ENCODE results near the gene GUCA2A. TPM values are rescaled to one million over a fixed set of nuclear protein-coding genes. Genes with fewer than 3 reads are reported as not detected.

The GUCA2A gene
- polyA plus RNA-seq, 1 of the 3 experiments (the other 2 are of a cell fraction): not detected

- TF ChIP-seq GABPA (IDR thresholded peaks at IDR 0.05; ENCODE audit: low read depth): no peak
Measured at GRCh38 chr1:42201986-42202385, 37.4 kb upstream of the GUCA2A start (continued).

GRCh38 chr1:42198251-42198650 is 33.7 kb upstream of the GUCA2A start:
- Histone ChIP-seq H3K27ac (ENCODE audit: low read depth in 2 of 2, low read length in 1 of 2) (no peak overlapping the region), H3K36me3 (replicated peaks in 1 of 2; ENCODE audit: control insufficient read depth in 1 of 2, insufficient read depth in 2 of 2, low read length in 1 of 2) (peaks cover 55 to 83% of the 10 kb centered on the region in 2 experiments), H3K27me3 (ENCODE audit: insufficient read depth) (no peaks in the 10 kb centered on the region), H4K20me1 (ENCODE audit: insufficient read depth) (no peaks in the 10 kb centered on the region), H3K79me2 (ENCODE audit: insufficient read depth) (peaks cover 16% of the 10 kb centered on the region; the same call in 1 of the 2 replicates), H3K4me2 (no peak overlapping the region), H2AFZ (ENCODE audit: low read depth) (no peak overlapping the region), H3K4me3 (ENCODE audit: low read depth in 2 of 2, low read length in 1 of 2) (no peak overlapping the region), H3F3A (replicated peaks; ENCODE audit: insufficient read depth) (peaks cover 13% of the 10 kb centered on the region), H3K9me2 (no peaks in the 10 kb centered on the region), H3K4me1 (ENCODE audit: control insufficient read depth in 1 of 2, insufficient read depth in 2 of 2, low read depth in 1 of 2, low read length in 1 of 2) (no peaks in the 10 kb centered on the region), H3K9ac (no peak overlapping the region), H3K9me3 (no peaks in the 10 kb centered on the region)
- ChIA-PET POLR2A (no interaction called here), CTCF (interaction anchor here (0.8 kb wide), 1 partner anchor 25 kb away, joined by 4 read pairs; no protein-coding TSS in a partner anchor)
- TF ChIP-seq PBX3 (IDR thresholded peaks at IDR 0.05): no peak
- TF ChIP-seq TAF1 (IDR thresholded peaks at IDR 0.05; ENCODE audit: borderline replicate concordance, low read depth, low read length): no peak
- TF ChIP-seq USF2 (IDR thresholded peaks at IDR 0.05; ENCODE audit: borderline replicate concordance, low read depth, low read length): no peak
- DNase-seq: no peak
- 92% methylated on average over 5 of the region's 5 CpGs for WGBS (ENCODE audit: low lambda C conversion rate)

- no peak overlapping the region for H3K4me3 ChIP-seq (ENCODE audit: low read depth in 2 of 2, low read length in 1 of 2)
- ChIA-PET CTCF (interaction anchor here (0.6 to 0.9 kb wide), 2 partner anchors 18 to 23 kb away, joined by 3 read pairs; no protein-coding TSS in a partner anchor), POLR2A (no interaction called here)
- H3K36me3 ChIP-seq (replicated peaks in 1 of 2; ENCODE audit: control insufficient read depth in 1 of 2, insufficient read depth in 2 of 2, low read length in 1 of 2): peaks cover 50 to 74% of the 10 kb centered on the region in 2 experiments
- H3K79me2 ChIP-seq (ENCODE audit: insufficient read depth): peaks cover 6% of the 10 kb centered on the region; the same call in 1 of the 2 replicates
- no peak overlapping the region for H2AFZ ChIP-seq (ENCODE audit: low read depth)
- H3K9ac ChIP-seq: no peak overlapping the region
- H3K27me3 ChIP-seq (ENCODE audit: insufficient read depth): no peaks in the 10 kb centered on the region
- peaks cover 8% of the 10 kb centered on the region for H3F3A ChIP-seq (replicated peaks; ENCODE audit: insufficient read depth)
- WGBS (ENCODE audit: low lambda C conversion rate): 63% methylated on average over 2 of the region's 3 CpGs
- H3K4me1 ChIP-seq (ENCODE audit: control insufficient read depth in 1 of 2, insufficient read depth in 2 of 2, low read depth in 1 of 2, low read length in 1 of 2): no peaks in the 10 kb centered on the region
- no peak overlapping the region for H3K27ac ChIP-seq (ENCODE audit: low read depth in 2 of 2, low read length in 1 of 2)
- no peak for DNase-seq
- no peaks in the 10 kb centered on the region for H4K20me1 ChIP-seq (ENCODE audit: insufficient read depth)
- no peak overlapping the region for H3K4me2 ChIP-seq
- no peaks in the 10 kb centered on the region for H3K9me2 ChIP-seq
- no peaks in the 10 kb centered on the region for H3K9me3 ChIP-seq
- no peak for TF ChIP-seq MEF2A (IDR thresholded peaks at IDR 0.05; ENCODE audit: borderline replicate concordance, low read depth)
Measured at GRCh38 chr1:42195841-42196240, 31.3 kb upstream of the GUCA2A start.

- Histone ChIP-seq H2AFZ (ENCODE audit: low read depth) (no peak overlapping the region), H3K9ac (no peak overlapping the region), H3K4me3 (ENCODE audit: low read depth in 2 of 2, low read length in 1 of 2) (no peak overlapping the region), H3K9me2 (no peaks in the 10 kb centered on the region), H3K27me3 (ENCODE audit: insufficient read depth) (no peaks in the 10 kb centered on the region), H3K36me3 (replicated peaks in 1 of 2; ENCODE audit: control insufficient read depth in 1 of 2, insufficient read depth in 2 of 2, low read length in 1 of 2) (peaks cover 68 to 72% of the 10 kb centered on the region in 2 experiments), H3K4me2 (no peak overlapping the region), H3K9me3 (no peaks in the 10 kb centered on the region), H3K4me1 (ENCODE audit: control insufficient read depth in 1 of 2, insufficient read depth in 2 of 2, low read depth in 1 of 2, low read length in 1 of 2) (no peaks in the 10 kb centered on the region), H3F3A (replicated peaks; ENCODE audit: insufficient read depth) (peaks cover 15% of the 10 kb centered on the region), H3K79me2 (ENCODE audit: insufficient read depth) (no peaks in the 10 kb centered on the region; the same call in 1 of the 2 replicates), H3K27ac (ENCODE audit: low read depth in 2 of 2, low read length in 1 of 2) (no peak overlapping the region), H4K20me1 (ENCODE audit: insufficient read depth) (no peaks in the 10 kb centered on the region)
- 99% methylated on average over 4 of the region's 4 CpGs for WGBS (ENCODE audit: low lambda C conversion rate)
- ChIA-PET POLR2A (no interaction called here), CTCF (interaction anchor here (1.3 to 1.7 kb wide), 2 partner anchors 13 to 19 kb away, joined by 5 to 9 read pairs; no protein-coding TSS in a partner anchor)
- no peak for DNase-seq
- TF ChIP-seq MXI1 (IDR thresholded peaks at IDR 0.05; ENCODE audit: low read depth, low read length): no peak
- TF ChIP-seq RCOR1 (IDR thresholded peaks at IDR 0.05; ENCODE audit: low read length): no peak
- no peak for TF ChIP-seq USF2 (IDR thresholded peaks at IDR 0.05; ENCODE audit: borderline replicate concordance, low read depth, low read length)
- no peak for TF ChIP-seq JUND (IDR thresholded peaks at IDR 0.05)
- TF ChIP-seq GATA2 (CRISPR knock-in tag; IDR thresholded peaks at IDR 0.05): no peak
- TF ChIP-seq SMC3 (IDR thresholded peaks at IDR 0.05; ENCODE audit: low read depth, low read length): no peak
- no peak for TF ChIP-seq TEAD4 (IDR thresholded peaks at IDR 0.05; ENCODE audit: borderline replicate concordance, insufficient read depth)
- no peak for TF ChIP-seq MAX (IDR thresholded peaks at IDR 0.05; ENCODE audit: low read depth)
- no peak for TF ChIP-seq CHD2 (IDR thresholded peaks at IDR 0.05; ENCODE audit: low read length, partially characterized antibody)
- TF ChIP-seq ELF1 (IDR thresholded peaks at IDR 0.05): no peak
- no peak for TF ChIP-seq EP300 (IDR thresholded peaks at IDR 0.05; ENCODE audit: borderline replicate concordance in 1 of 2, low read depth in 1 of 2, low read length in 1 of 2)
- no peak for TF ChIP-seq NFIC (IDR thresholded peaks at IDR 0.05; ENCODE audit: borderline replicate concordance)
- TF ChIP-seq NRF1 (IDR thresholded peaks at IDR 0.05; ENCODE audit: low read depth, low read length): no peak
- TF ChIP-seq YY1 (IDR thresholded peaks at IDR 0.05; ENCODE audit: low read depth): no peak
- TF ChIP-seq MEF2A (IDR thresholded peaks at IDR 0.05; ENCODE audit: borderline replicate concordance, low read depth): no peak
- no peak for TF ChIP-seq RFX5 (IDR thresholded peaks at IDR 0.05; ENCODE audit: low read length)
Measured at GRCh38 chr1:42192106-42192505, 27.6 kb upstream of the GUCA2A start.
